ENCODE data around the gene SARDH.

- TF ChIP-seq CTCF (IDR thresholded peaks at IDR 0.05; ENCODE audit: low read depth, low read length, poor library complexity, severe bottlenecking) (no peak), EZH2phosphoT487 (IDR thresholded peaks at IDR 0.05; ENCODE audit: borderline replicate concordance, low read length) (no peak)
Observed at GRCh38 chr9:133637451-133638055, 100.6 kb downstream of the SARDH start.
